IMR-90 (cell line): ENCODE results near the gene SNTG2. TPM values are rescaled to one million over a fixed set of nuclear protein-coding genes. Genes with fewer than 3 reads are reported as not detected.

Source experiments
- ATAC-seq: fragments of 200-7000 bp; cut with Tn5 transposase; 2 replicates; pipeline ENCODE4 v1.9.1; 2020; ENCODE audit warnings: low read depth, mild to moderate bottlenecking, moderate library complexity
- BruUV-seq: library from RNA; stranded (reverse); fragments of 400-500 nt; replicated peaks from 2 replicates; lab custom pipeline; 2021; lab: Mats Ljungman, UMichigan
- CTCF ChIA-PET: fragments of 300-600 bp; formaldehyde crosslinking; extraction: SDS; loops from one replicate; lab custom pipeline; 2021; ENCODE audit warnings: antibody characterized with exemption; lab: Yijun Ruan, JAX
- POLR2A ChIA-PET: fragments of 300-600 bp; sonication (Branson Sonifier 250); formaldehyde crosslinking; loops from one replicate; lab custom pipeline; 2022; ENCODE audit warnings: antibody characterized with exemption; ENCODE audit not compliant: unreplicated experiment; lab: Charles Lee
- DNase-seq: peaks from one replicate; pipeline ENCODE4 v3.0.0; 2013
- H2AFZ ChIP-seq: replicated peaks from 2 replicates; pipeline ENCODE3; 2013; ENCODE audit warnings: low read length, mild to moderate bottlenecking; ENCODE audit not compliant: poor library complexity
- H2AK5ac ChIP-seq: 2 replicates; pipeline ENCODE4 v1.6.1; 2013; ENCODE audit warnings: low read depth, low read length, inconsistent platforms
- H2AK9ac ChIP-seq: replicated peaks from 2 replicates; pipeline ENCODE3; 2013; ENCODE audit warnings: mild to moderate bottlenecking, low read depth, low read length, moderate library complexity; ENCODE audit not compliant: poor library complexity
- H2BK120ac ChIP-seq: 2 replicates; pipeline ENCODE4 v1.6.1; 2013; ENCODE audit warnings: low read depth, low read length, inconsistent platforms
- H2BK15ac ChIP-seq: 3 replicates; pipeline ENCODE4 v1.6.1; 2013; ENCODE audit warnings: low read depth, low read length, inconsistent platforms
- H2BK20ac ChIP-seq: 2 replicates; pipeline ENCODE4 v1.6.1; 2013; ENCODE audit warnings: low read depth, mild to moderate bottlenecking, inconsistent platforms, low read length, moderate library complexity
- H2BK5ac ChIP-seq: 2 replicates; pipeline ENCODE4 v1.6.1; 2013; ENCODE audit warnings: mild to moderate bottlenecking, low read depth, low read length, inconsistent platforms; ENCODE audit not compliant: poor library complexity, severe bottlenecking
- H3K14ac ChIP-seq: replicated peaks from 2 replicates; pipeline ENCODE4 v1.6.1; 2013; ENCODE audit warnings: low read depth, low read length, inconsistent platforms
- H3K18ac ChIP-seq: 2 replicates; pipeline ENCODE4 v1.6.1; 2013; ENCODE audit warnings: low read depth, low read length, control low read depth
- H3K23ac ChIP-seq: 2 replicates; pipeline ENCODE4 v1.6.1; 2013; ENCODE audit warnings: low read depth, low read length, inconsistent platforms
- H3K27ac ChIP-seq: 2 replicates; pipeline ENCODE4 v1.5.1; 2013; ENCODE audit warnings: mild to moderate bottlenecking, control low read depth, low read length; ENCODE audit not compliant: insufficient read depth
- H3K27me3 ChIP-seq: 2 replicates; pipeline ENCODE4 v1.6.1; 2013; ENCODE audit warnings: low read length; ENCODE audit not compliant: control insufficient read depth, insufficient read depth
- H3K36me3 ChIP-seq: 2 replicates; pipeline ENCODE4 v1.6.1; 2013; ENCODE audit warnings: low read length, mixed read lengths; ENCODE audit not compliant: control insufficient read depth, insufficient read depth
- H3K4ac ChIP-seq: 2 replicates; pipeline ENCODE4 v1.6.1; 2013; ENCODE audit warnings: low read depth, low read length, inconsistent platforms
- H3K4me1 ChIP-seq: 2 replicates; pipeline ENCODE4 v1.6.1; 2013; ENCODE audit warnings: low read length, mixed read lengths; ENCODE audit not compliant: control insufficient read depth, insufficient read depth
- H3K4me2 ChIP-seq: 2 replicates; pipeline ENCODE4 v1.6.1; 2013; ENCODE audit warnings: low read depth, mild to moderate bottlenecking, control low read depth, low read length, moderate library complexity
- H3K4me3 ChIP-seq: 2 replicates; pipeline ENCODE4 v1.5.1; 2013; ENCODE audit warnings: low read depth, mild to moderate bottlenecking, control low read depth, low read length, moderate library complexity; ENCODE audit not compliant: insufficient read depth
- H3K56ac ChIP-seq: 2 replicates; pipeline ENCODE4 v1.6.1; 2013; ENCODE audit warnings: low read length, inconsistent platforms; ENCODE audit not compliant: insufficient read depth; ENCODE audit errors: extremely low read depth
- H3K79me1 ChIP-seq, 2 experiments: 2 replicates each; pipeline ENCODE4 v1.6.1; 2013; ENCODE audit warnings: low read length in 2 of 2, inconsistent platforms in 1 of 2, low read depth in 1 of 2
- H3K9ac ChIP-seq: 2 replicates; pipeline ENCODE4 v1.6.1; 2013; ENCODE audit warnings: low read depth, low read length, control low read depth
- H3K9me1 ChIP-seq: 2 replicates; pipeline ENCODE4 v1.6.1; 2013; ENCODE audit warnings: low read length, inconsistent platforms; ENCODE audit not compliant: insufficient read depth
- H3K9me3 ChIP-seq: 2 replicates; pipeline ENCODE4 v1.6.1; 2013; ENCODE audit warnings: low read length; ENCODE audit not compliant: control insufficient read depth, insufficient read depth
- H4K20me1 ChIP-seq: 2 replicates; pipeline ENCODE4 v1.6.1; 2013; ENCODE audit warnings: low read length, inconsistent platforms; ENCODE audit not compliant: insufficient read depth
- H4K5ac ChIP-seq: 2 replicates; pipeline ENCODE4 v1.6.1; 2013; ENCODE audit warnings: mild to moderate bottlenecking, low read depth, low read length, control low read depth
- H4K8ac ChIP-seq, 2 experiments: 2 replicates each; pipeline ENCODE4 v1.6.1; 2013; ENCODE audit warnings: low read depth in 2 of 2, low read length in 2 of 2, control low read depth in 1 of 2, inconsistent platforms in 1 of 2
- H4K91ac ChIP-seq: 2 replicates; pipeline ENCODE4 v1.6.1; 2013; ENCODE audit warnings: low read depth, low read length, inconsistent platforms; ENCODE audit not compliant: insufficient read depth
- BHLHE40 ChIP-seq: fragments of 150-350 bp; IDR thresholded peaks from 2 replicates; pipeline ENCODE4 v1.6.1; 2016; ENCODE audit warnings: mild to moderate bottlenecking, low read depth, low read length
- CTCF ChIP-seq: conservative IDR thresholded peaks from 2 replicates; pipeline ENCODE4 v1.5.1; 2012; ENCODE audit warnings: mild to moderate bottlenecking, low read depth, low read length, improper control_type of control experiment
- FOS ChIP-seq: fragments of 150-350 bp; IDR thresholded peaks from 2 replicates; pipeline ENCODE4 v1.6.1; 2016; ENCODE audit warnings: low read depth, low read length
- NFE2L2 ChIP-seq: fragments of 150-350 bp; IDR thresholded peaks from 2 replicates; pipeline ENCODE4 v1.6.1; 2016; ENCODE audit warnings: low read depth, mild to moderate bottlenecking, low read length
- WGBS, 2 experiments: methylation state at CpG; one replicate each; pipeline versions ENCODE4 v1.1.5 to v1.1.7; 2013; ENCODE audit warnings: missing lambda C conversion rate in 2 of 2; ENCODE audit not compliant: insufficient read length in 1 of 2; ENCODE audit errors: extremely low coverage in 2 of 2; 5-methylcytosine and 5-hydroxymethylcytosine counted together
- dilution Hi-C: fragments of 300-500 bp; cut with HindIII; formaldehyde crosslinking; loops from one replicate; pipeline ENCODE4 v1.14.3; 2018; ENCODE audit warnings: low sequenced_read_pairs; ENCODE audit not compliant: unreplicated experiment
- in situ Hi-C: fragments of 300-500 bp; cut with MboI; formaldehyde crosslinking; loops from 3 replicates; pipeline ENCODE4 v1.14.3; 2019; ENCODE audit warnings: low sequenced_read_pairs, inconsistent platforms, mixed read lengths
- intact Hi-C: fragments of 100-400 bp; cut with micrococcal nuclease; formaldehyde crosslinking; loops from 2 replicates; pipeline ENCODE4 v1.10.0; 2022
- polyA plus RNA-seq, 3 experiments: library from polyadenylated mRNA; depleted of rRNA; stranded (reverse); fragments of >200 nt; gene quantifications; 2 replicates each; pipeline ENCODE4 v1.2.3, GENCODE V29; 2012; ENCODE audit warnings: low replicate concordance in 1 of 3
- total RNA-seq: library from RNA; depleted of rRNA; stranded (reverse); fragments of >200 nt; gene quantifications from 2 replicates; pipeline ENCODE4 v1.2.3, GENCODE V29; 2012

SNTG2 gene
- total and polyA plus RNA-seq, 2 of the 4 experiments (the other 2 are of a cell fraction), result under 0.01 to 0.17 TPM

- Histone ChIP-seq H2BK15ac (no peak overlapping the region), H3K27ac (no peak overlapping the region), H2BK5ac (no peak overlapping the region), H3K14ac (no peak overlapping the region), H3K56ac (no peak overlapping the region), H2BK20ac (no peak overlapping the region), H3K18ac (no peak overlapping the region), H4K8ac (no peak overlapping the region), H3K4me2 (no peak overlapping the region), H2AK9ac (no peak overlapping the region), H3K4me1 (no peaks in the 10 kb centered on the region), H4K5ac (no peak overlapping the region), H3K4me3 (no peak overlapping the region), H4K91ac (no peak overlapping the region), H2AK5ac (no peak overlapping the region), H4K20me1 (no peaks in the 10 kb centered on the region), H2AFZ (no peak overlapping the region), H3K36me3 (no peaks in the 10 kb centered on the region), H3K79me1 (no peaks in the 10 kb centered on the region), H3K9me1 (no peaks in the 10 kb centered on the region), H3K4ac (no peak overlapping the region), H2BK120ac (no peak overlapping the region), H3K23ac (no peak overlapping the region), H3K9me3 (no peaks in the 10 kb centered on the region; the same call in 1 of the 2 replicates), H3K27me3 (no peaks in the 10 kb centered on the region), H3K9ac (no peak overlapping the region)
- no CpG with 5 or more reads among the region's 12 CpGs for WGBS, 2 experiments
- intact Hi-C loops (no loop called here), in situ Hi-C loops (loop anchor here (10.0 kb wide), 1 partner anchor 579 kb away; no protein-coding TSS in a partner anchor), dilution Hi-C loops (no loop called here)
- POLR2A ChIA-PET, result no interaction called here
- no peak for ATAC-seq
- no peak for DNase-seq
- BruUV-seq, result no TSS peak
- CTCF ChIA-PET, result no interaction called here
- no peak for TF ChIP-seq CTCF
- no peak for TF ChIP-seq FOS
- TF ChIP-seq BHLHE40, result no peak
- no peak for TF ChIP-seq NFE2L2
These were observed 15.0 kb downstream of the SNTG2 start for GRCh38 chr2:965640-966147.
